Spleen (tissue), 11 donors: ENCODE data around the gene UCP3. TPM values are rescaled to one million over a fixed set of nuclear protein-coding genes. Genes with fewer than 3 reads are reported as not detected.
A peak's percentile ranks its signal among the peaks of the same experiment; 100 is the strongest.

Experiments used
- DNase-seq: peaks from one replicate; pipeline ENCODE4 v3.0.0-alpha.2; 2020
- H3K27ac ChIP-seq, 8 donors: fragments of 200-600 bp; sonication (generic) in 7 of 8; 1 replicate in 4 of 8; 2 replicates in 4 of 8; pipeline versions ENCODE4 v1.5.0 to v1.8.0; 2016 to 2021; ENCODE audit warnings: inconsistent platforms in 4 of 8, mild to moderate bottlenecking in 4 of 8, moderate library complexity in 1 of 8
- H3K27me3 ChIP-seq, 7 donors: fragments of 200-600 bp; sonication (generic) in 6 of 7; replicated peaks in 1 of 7; 1 replicate in 4 of 7; 2 replicates in 3 of 7; pipeline versions ENCODE4 v1.5.0 to v1.8.0; 2016 to 2021; ENCODE audit warnings: inconsistent platforms in 3 of 7, mild to moderate bottlenecking in 1 of 7
- H3K36me3 ChIP-seq, 6 donors: fragments of 200-600 bp; sonication (generic) in 5 of 6; 1 replicate in 4 of 6; 2 replicates in 2 of 6; pipeline versions ENCODE4 v1.5.0 to v1.8.0; 2016 to 2021; ENCODE audit warnings: inconsistent platforms in 2 of 6
- H3K4me1 ChIP-seq, 6 donors: fragments of 200-600 bp; sonication (generic) in 5 of 6; 1 replicate in 3 of 6; 2 replicates in 3 of 6; pipeline versions ENCODE4 v1.5.0 to v1.8.0; 2016 to 2021; ENCODE audit warnings: inconsistent platforms in 3 of 6
- H3K4me3 ChIP-seq, 8 donors: fragments of 200-600 bp; sonication (generic) in 7 of 8; 1 replicate in 4 of 8; 2 replicates in 4 of 8; pipeline versions ENCODE4 v1.5.0 to v1.8.0; 2016 to 2021; ENCODE audit warnings: inconsistent platforms in 4 of 8, mild to moderate bottlenecking in 4 of 8, moderate library complexity in 2 of 8
- H3K9me3 ChIP-seq, 8 donors: fragments of 200-600 bp; sonication (generic) in 7 of 8; 1 replicate in 4 of 8; 2 replicates in 4 of 8; pipeline versions ENCODE4 v1.5.0 to v1.8.0; 2016 to 2021; ENCODE audit warnings: inconsistent platforms in 4 of 8
- POLR2A ChIP-seq, 3 donors: fragments of 450-650 bp; IDR thresholded peaks; one replicate each; pipeline ENCODE4 v1.5.1; 2017; ENCODE audit warnings: antibody characterized with exemption in 3 of 3, mild to moderate bottlenecking in 1 of 3
- POLR2AphosphoS5 ChIP-seq, 3 donors: sonication (generic); formaldehyde crosslinking; IDR thresholded peaks; one replicate each; pipeline ENCODE4 v1.5.1; 2017; ENCODE audit warnings: antibody characterized with exemption in 3 of 3
- WGBS, 5 donors: extraction: QIAGEN DNeasy Blood & Tissue Kit in 3 of 5; methylation state at CpG; one replicate each; pipeline versions ENCODE4 v1.1.5 to v1.1.7; 2013 to 2018; 5-methylcytosine and 5-hydroxymethylcytosine counted together
- intact Hi-C: fragments of 100-400 bp; cut with DNase I; formaldehyde crosslinking; loops from one replicate; pipeline ENCODE4 v1.15.0; 2023; ENCODE audit warnings: low total_unique reads
- polyA plus RNA-seq, 3 donors: library from polyadenylated mRNA; stranded (reverse); fragments of 200-250 nt; gene quantifications; one replicate each; pipeline ENCODE4 v1.2.1, GENCODE V29; 2013
- total RNA-seq, 7 donors: library from RNA; depleted of rRNA in 3 of 7; stranded (reverse); fragments of >200 nt in 3 of 7; fragmentation: NEBNext Ultra II Directional in 4 of 7; extraction: Animal tissue kit (Norgen Biotek cat#: 25700) in 4 of 7; gene quantifications; one replicate each; pipeline versions ENCODE4 v1.1.0 to v1.2.1, GENCODE V29; 2016 to 2021
- TF ChIP-seq, protein P1 (sequence below), 11 experiments: fragments of 200-600 bp in 7 of 11; fragments of 450-650 bp in 4 of 11; sonication (generic) in 4 of 11; IDR thresholded peaks in 8 of 11; conservative IDR thresholded peaks in 3 of 11; 1 replicate in 7 of 11; 2 replicates in 4 of 11; pipeline versions ENCODE4 v1.4.0 to v1.8.0; 2016 to 2021; ENCODE audit warnings: antibody characterized with exemption in 11 of 11, inconsistent platforms in 4 of 11, mild to moderate bottlenecking in 1 of 11
- donor health status: healthy with polysubstance abuse.
- donor health status: DM: no; HTN: no; CAD: no; lungs with moderate emphysema.
- donor health status: DM: no; HTN: no; CAD: no.
- donor health status: Bipolar disorder and iron deficiency.
- donor health status: healthy.
- donor health status: DM: no; HTN: no; CAD: no.
- donor health status: DM: yes; HTN: yes; CAD: no.

UCP3 gene
- total and polyA plus RNA-seq, 10 donors: 0.68 to 7.1 (median 4.2) TPM

DNA sequence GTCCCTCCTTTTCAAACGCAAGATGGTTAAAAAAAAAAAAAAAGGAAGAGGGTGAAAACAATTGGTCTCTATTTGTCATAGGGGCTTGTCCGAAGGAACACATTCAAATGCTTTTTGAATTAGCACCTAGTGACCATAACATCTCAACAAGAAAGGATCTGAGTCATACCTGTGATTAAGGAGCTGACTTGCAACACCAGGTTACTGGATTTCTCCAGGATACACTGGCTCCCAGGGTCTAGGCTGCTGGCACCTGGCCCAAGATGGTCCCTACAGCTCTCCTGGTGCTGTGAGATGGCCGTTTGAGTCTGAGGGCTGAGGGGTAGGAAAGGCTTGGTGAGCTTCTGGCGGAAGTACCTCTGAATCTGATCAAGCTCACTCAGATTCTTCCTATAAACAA lies 28.4 kb upstream of the UCP3 start:
- no peak overlapping the region for H3K4me3 ChIP-seq
- no peak overlapping the region for H3K27ac ChIP-seq
- no peaks in the 10 kb centered on the region for H3K27me3 ChIP-seq
- H3K9me3 ChIP-seq: no peaks in the 10 kb centered on the region
- intact Hi-C loops: no loop called here
- TF ChIP-seq POLR2AphosphoS5 (IDR thresholded peaks at IDR 0.05) (no peak), POLR2A (IDR thresholded peaks at IDR 0.05) (no peak)
- TF ChIP-seq, protein P1, sequence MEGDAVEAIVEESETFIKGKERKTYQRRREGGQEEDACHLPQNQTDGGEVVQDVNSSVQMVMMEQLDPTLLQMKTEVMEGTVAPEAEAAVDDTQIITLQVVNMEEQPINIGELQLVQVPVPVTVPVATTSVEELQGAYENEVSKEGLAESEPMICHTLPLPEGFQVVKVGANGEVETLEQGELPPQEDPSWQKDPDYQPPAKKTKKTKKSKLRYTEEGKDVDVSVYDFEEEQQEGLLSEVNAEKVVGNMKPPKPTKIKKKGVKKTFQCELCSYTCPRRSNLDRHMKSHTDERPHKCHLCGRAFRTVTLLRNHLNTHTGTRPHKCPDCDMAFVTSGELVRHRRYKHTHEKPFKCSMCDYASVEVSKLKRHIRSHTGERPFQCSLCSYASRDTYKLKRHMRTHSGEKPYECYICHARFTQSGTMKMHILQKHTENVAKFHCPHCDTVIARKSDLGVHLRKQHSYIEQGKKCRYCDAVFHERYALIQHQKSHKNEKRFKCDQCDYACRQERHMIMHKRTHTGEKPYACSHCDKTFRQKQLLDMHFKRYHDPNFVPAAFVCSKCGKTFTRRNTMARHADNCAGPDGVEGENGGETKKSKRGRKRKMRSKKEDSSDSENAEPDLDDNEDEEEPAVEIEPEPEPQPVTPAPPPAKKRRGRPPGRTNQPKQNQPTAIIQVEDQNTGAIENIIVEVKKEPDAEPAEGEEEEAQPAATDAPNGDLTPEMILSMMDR (IDR thresholded peaks at IDR 0.05 in 8 of 11, conservative IDR thresholded peaks at IDR 0.05 in 3 of 11): no peak
- H3K36me3 ChIP-seq: peaks cover 0 to 100% (median 76%) of the 10 kb centered on the region in 6 donors
- no peaks in the 10 kb centered on the region for H3K4me1 ChIP-seq
- DNase-seq: no peak
- WGBS, 5 donors: 87 to 96% (median 93%) methylated on average over 4 of the region's 4 CpGs

DNA sequence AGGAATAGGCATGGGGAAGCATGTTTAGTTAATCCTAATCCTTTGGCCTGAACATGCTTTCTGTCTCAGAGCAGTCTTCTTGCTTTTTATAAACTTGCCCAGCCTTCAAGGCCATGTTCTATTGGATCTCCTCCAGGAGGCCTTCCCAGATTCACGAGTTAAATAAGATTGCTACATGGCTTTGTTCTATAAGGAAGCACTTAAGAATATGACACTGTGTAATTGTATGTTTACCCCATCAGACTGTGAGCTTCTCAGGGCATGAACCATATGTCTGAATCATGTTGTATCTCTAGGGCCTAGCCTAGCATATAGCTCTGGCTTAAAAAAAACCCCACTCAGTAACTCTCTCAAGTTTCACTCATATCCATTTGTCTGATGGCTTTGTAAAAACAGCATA lies 26.4 kb upstream of the UCP3 start:
- DNase-seq: no peak
- H3K4me3 ChIP-seq: no peak overlapping the region
- H3K27ac ChIP-seq: no peak overlapping the region
- H3K36me3 ChIP-seq: peaks cover 0 to 100% (median 68%) of the 10 kb centered on the region in 6 donors
- H3K9me3 ChIP-seq: no peaks in the 10 kb centered on the region
- WGBS, 5 donors: 75 to 96% (median 92%) methylated on average over 1 of the region's 1 CpG
- H3K4me1 ChIP-seq: peaks cover 0 to 11% (median 0%) of the 10 kb centered on the region in 6 donors
- TF ChIP-seq POLR2A (IDR thresholded peaks at IDR 0.05) (no peak), POLR2AphosphoS5 (IDR thresholded peaks at IDR 0.05) (no peak)
- TF ChIP-seq, protein P1 (IDR thresholded peaks at IDR 0.05 in 8 of 11, conservative IDR thresholded peaks at IDR 0.05 in 3 of 11): no peak
- H3K27me3 ChIP-seq: no peaks in the 10 kb centered on the region
- intact Hi-C loops: no loop called here

DNA sequence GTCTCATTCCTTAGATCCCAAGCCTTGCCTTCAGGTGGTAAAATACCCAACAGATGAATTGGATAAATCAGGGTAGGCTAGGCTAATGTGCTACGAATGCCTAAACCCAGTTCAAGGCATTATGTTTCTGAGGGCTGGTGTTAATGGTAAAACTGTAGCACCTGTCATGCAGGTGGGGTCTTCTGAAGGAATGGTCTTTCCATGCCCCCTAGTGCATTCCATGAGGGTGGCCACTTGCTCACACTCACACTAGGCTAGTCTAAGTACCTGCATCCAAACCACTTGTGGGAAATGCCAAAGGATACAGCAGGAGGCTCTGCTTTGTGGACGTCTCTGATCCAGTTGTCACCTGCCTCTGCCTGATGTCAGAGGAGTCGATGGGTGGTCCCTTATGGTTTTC lies 24.2 kb upstream of the UCP3 start:
- 94 to 99% (median 95%) methylated on average over 3 of the region's 3 CpGs for WGBS, 5 donors
- intact Hi-C loops: no loop called here
- Histone ChIP-seq H3K4me3 (no peak overlapping the region), H3K27ac (no peak overlapping the region), H3K4me1 (peaks cover 0 to 11% (median 0%) of the 10 kb centered on the region in 6 donors), H3K27me3 (no peaks in the 10 kb centered on the region), H3K9me3 (no peaks in the 10 kb centered on the region), H3K36me3 (peaks cover 0 to 100% (median 59%) of the 10 kb centered on the region in 6 donors)
- TF ChIP-seq POLR2AphosphoS5 (IDR thresholded peaks at IDR 0.05): no peak
- TF ChIP-seq POLR2A (IDR thresholded peaks at IDR 0.05): no peak
- TF ChIP-seq, protein P1 (IDR thresholded peaks at IDR 0.05 in 8 of 11, conservative IDR thresholded peaks at IDR 0.05 in 3 of 11): peak in 5 of 11 experiments; percentile 12 to 39 (median 17)
- no peak for DNase-seq

DNA sequence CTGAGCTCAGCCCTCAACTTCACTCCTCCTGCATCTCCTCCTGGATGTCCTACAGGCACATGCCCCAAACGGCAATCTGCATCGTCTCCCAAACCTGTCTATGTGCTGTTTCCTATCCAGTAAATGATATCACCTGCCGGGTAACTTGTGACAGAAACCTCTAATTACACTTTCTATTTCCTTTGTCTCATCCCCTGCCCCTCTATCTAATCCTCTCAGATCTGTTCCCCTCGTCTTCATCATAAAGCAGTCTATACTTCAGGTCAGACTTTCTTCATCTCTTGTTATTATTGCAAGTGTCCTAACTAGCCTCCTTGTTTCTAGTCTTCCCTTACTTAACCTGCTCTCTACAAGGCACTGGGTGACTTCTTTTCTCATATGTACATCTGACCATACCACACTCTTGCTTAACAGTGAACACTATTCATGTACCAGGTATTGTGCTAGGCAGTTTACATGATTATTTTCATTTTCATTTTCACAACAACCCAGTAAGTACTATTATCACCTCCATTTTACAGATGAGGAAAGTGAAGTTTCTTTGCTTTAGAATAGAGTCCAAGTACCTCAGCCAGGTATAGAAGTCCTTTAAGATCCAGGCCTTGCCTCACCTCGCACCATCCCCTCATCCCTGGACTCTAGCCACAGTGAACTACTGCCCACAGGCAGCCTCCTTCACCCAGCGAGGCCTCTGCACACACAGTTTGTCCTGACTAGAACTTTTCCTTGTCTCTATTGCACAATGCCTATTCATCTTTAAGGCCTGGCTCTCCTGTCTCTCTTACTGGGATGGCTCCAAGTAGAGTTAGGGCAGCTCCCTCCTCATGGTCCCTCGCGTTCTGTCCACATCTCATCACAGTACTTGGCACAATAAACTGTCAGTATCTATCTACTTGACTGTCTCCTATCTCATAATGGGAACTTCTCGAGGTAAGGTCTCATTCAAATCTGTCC lies 22.1 kb upstream of the UCP3 start:
- no peak overlapping the region for H3K4me3 ChIP-seq
- no peak for DNase-seq
- peaks cover 0 to 15% (median 0%) of the 10 kb centered on the region in 6 donors for H3K4me1 ChIP-seq
- WGBS, 5 donors: 83 to 93% (median 92%) methylated on average over 9 of the region's 9 CpGs
- H3K27me3 ChIP-seq: no peaks in the 10 kb centered on the region
- peaks cover 0 to 98% (median 45%) of the 10 kb centered on the region in 6 donors for H3K36me3 ChIP-seq
- no peaks in the 10 kb centered on the region for H3K9me3 ChIP-seq
- intact Hi-C loops: no loop called here
- peak overlapping the region in 3 of 8 donors; percentile 39 to 55 (median 49) for H3K27ac ChIP-seq
- TF ChIP-seq POLR2AphosphoS5 (IDR thresholded peaks at IDR 0.05) (no peak), POLR2A (IDR thresholded peaks at IDR 0.05) (no peak)
- TF ChIP-seq, protein P1 (IDR thresholded peaks at IDR 0.05 in 8 of 11, conservative IDR thresholded peaks at IDR 0.05 in 3 of 11): no peak
